Measurements from ENCODE around the gene PGLYRP1.

Gene PGLYRP1

DNA sequence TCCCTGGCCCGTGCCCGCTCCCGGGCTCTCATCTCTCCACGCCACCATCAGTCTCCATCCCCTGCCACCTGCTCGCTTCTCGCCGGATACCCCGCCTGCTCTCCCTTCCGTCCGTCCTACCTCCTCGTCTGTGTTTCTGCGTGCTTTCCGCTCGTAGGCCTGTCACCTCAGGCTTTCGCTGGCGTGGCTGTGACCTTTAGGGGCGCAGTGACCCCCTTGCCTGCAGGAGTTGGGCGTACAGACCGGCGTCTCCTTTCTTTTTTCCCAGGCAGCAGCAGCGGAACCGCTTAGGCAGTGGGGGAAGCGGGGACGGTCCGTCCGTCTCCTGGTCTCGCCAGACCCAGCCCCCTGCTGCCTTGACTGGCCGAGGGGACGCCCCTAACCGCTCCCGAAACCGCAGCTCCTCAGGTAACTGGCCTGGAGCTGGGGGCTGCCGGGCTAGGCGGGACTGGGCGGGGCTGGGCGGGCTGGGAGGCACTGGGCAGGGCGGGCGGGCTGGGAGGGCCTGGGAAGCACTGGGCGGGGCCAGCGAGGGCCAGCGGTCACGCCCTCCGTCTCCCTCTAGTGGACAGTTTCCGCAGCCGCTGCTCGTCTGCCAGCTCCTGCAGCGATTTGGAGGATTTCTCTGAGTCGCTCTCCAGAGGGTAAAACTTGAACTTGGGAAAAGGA is 6.3 kb downstream of the PGLYRP1 start:
- DNase-seq (ENCODE audit: extremely low read depth, low read depth): no peak
- H3K4me3 ChIP-seq (replicated peaks; ENCODE audit: low read depth, low read length): peak overlapping the region; percentile 38
- TF ChIP-seq, protein P1, sequence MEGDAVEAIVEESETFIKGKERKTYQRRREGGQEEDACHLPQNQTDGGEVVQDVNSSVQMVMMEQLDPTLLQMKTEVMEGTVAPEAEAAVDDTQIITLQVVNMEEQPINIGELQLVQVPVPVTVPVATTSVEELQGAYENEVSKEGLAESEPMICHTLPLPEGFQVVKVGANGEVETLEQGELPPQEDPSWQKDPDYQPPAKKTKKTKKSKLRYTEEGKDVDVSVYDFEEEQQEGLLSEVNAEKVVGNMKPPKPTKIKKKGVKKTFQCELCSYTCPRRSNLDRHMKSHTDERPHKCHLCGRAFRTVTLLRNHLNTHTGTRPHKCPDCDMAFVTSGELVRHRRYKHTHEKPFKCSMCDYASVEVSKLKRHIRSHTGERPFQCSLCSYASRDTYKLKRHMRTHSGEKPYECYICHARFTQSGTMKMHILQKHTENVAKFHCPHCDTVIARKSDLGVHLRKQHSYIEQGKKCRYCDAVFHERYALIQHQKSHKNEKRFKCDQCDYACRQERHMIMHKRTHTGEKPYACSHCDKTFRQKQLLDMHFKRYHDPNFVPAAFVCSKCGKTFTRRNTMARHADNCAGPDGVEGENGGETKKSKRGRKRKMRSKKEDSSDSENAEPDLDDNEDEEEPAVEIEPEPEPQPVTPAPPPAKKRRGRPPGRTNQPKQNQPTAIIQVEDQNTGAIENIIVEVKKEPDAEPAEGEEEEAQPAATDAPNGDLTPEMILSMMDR (IDR thresholded peaks at IDR 0.05; ENCODE audit: low read depth, low read length, missing control alignments): peak; percentile 75

- DNase-seq (ENCODE audit: extremely low read depth, low read depth): no peak
- TF ChIP-seq, protein P1 (IDR thresholded peaks at IDR 0.05; ENCODE audit: low read depth, low read length, missing control alignments): no peak
- peak overlapping the region; percentile 38 for H3K4me3 ChIP-seq (replicated peaks; ENCODE audit: low read depth, low read length)
These were observed 7.0 kb downstream of the PGLYRP1 start for GRCh38 chr19:46015687-46016425.

- TF ChIP-seq, protein P1 (IDR thresholded peaks at IDR 0.05; ENCODE audit: low read depth, low read length, missing control alignments): no peak
- no peak for DNase-seq (ENCODE audit: extremely low read depth, low read depth)
- no peak overlapping the region for H3K4me3 ChIP-seq (replicated peaks; ENCODE audit: low read depth, low read length)
These were observed 7.7 kb downstream of the PGLYRP1 start for GRCh38 chr19:46014941-46015686.

DNA sequence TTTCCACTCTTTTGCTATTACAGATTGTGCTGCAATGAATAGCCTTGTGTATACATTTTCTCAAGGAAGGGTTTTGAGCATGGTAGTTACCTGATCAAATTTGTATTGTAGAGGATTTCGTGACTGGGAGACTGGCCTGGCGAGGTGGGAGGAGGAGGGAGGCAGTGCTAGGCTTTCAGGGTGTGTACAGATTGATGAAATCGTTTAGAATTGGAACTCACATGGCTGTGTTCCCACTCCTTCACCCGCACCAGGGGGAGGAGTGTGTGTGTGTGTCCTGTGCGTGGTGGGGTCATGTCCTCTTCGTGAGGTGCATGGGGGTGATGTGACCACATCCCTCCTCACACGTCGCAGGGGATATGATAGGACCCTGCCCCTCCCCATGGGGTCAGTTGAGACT is 8.3 kb downstream of the PGLYRP1 start:
- TF ChIP-seq, protein P1 (IDR thresholded peaks at IDR 0.05; ENCODE audit: low read depth, low read length, missing control alignments): no peak
- H3K4me3 ChIP-seq (replicated peaks; ENCODE audit: low read depth, low read length): no peak overlapping the region
- DNase-seq (ENCODE audit: extremely low read depth, low read depth): no peak

GRCh38 chr19:46009530-46010510 is 13.0 kb downstream of the PGLYRP1 start:
- H3K4me3 ChIP-seq (replicated peaks; ENCODE audit: low read depth, low read length): no peak overlapping the region
- DNase-seq (ENCODE audit: extremely low read depth, low read depth): peak; percentile 48

More at GRCh38 chr19:46009530-46010510, 13.0 kb downstream of the PGLYRP1 start:
- TF ChIP-seq, protein P1 (IDR thresholded peaks at IDR 0.05; ENCODE audit: low read depth, low read length, missing control alignments): peak; percentile 88

All from HFF-Myc (cell line).